GM12865 (cell line): ENCODE data around the gene ATP5PO.

Experiments used
- DNase-seq: peaks from one replicate; pipeline ENCODE4 v3.0.0; 2010; ENCODE audit warnings: low read depth
- H3K4me3 ChIP-seq: 2 replicates; pipeline ENCODE4 v1.5.1; 2011; ENCODE audit warnings: mild to moderate bottlenecking, low read depth, low read length, control low read depth
- TF ChIP-seq, protein P1 (sequence below): IDR thresholded peaks from 2 replicates; pipeline ENCODE4 v1.5.1; 2011; ENCODE audit warnings: low read length, control low read depth, low read depth, inconsistent platforms; ENCODE audit not compliant: insufficient read depth; ENCODE audit errors: missing control alignments

ATP5PO gene

DNA sequence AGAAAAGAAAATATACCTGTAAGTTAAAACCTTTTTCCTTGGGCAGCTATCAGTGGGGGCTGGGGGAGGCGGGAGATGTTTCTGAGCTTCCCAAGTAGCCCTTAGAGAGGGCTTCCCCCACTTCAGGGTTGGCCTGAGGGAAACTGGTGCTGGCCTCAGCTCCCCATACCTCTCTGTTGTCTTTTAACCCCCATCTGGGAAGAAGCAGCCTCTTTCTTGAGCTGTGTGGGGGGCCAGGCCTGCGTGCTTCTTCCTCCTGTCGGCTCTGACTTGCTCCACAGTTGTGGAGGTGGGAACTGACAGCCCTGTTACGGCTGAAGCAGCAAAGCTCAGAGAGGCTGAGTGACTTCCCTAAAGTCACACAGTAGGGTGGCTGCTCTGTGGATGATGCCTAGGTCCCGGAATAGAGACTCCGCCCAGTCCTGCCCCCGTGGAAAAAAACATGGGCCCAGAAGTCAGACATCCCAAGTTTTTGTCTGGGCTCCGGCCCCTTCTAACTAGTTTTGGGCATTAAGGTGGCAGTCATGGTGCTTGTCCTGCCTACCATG, 55.2 kb downstream of the ATP5PO start:
- TF ChIP-seq, protein P1, sequence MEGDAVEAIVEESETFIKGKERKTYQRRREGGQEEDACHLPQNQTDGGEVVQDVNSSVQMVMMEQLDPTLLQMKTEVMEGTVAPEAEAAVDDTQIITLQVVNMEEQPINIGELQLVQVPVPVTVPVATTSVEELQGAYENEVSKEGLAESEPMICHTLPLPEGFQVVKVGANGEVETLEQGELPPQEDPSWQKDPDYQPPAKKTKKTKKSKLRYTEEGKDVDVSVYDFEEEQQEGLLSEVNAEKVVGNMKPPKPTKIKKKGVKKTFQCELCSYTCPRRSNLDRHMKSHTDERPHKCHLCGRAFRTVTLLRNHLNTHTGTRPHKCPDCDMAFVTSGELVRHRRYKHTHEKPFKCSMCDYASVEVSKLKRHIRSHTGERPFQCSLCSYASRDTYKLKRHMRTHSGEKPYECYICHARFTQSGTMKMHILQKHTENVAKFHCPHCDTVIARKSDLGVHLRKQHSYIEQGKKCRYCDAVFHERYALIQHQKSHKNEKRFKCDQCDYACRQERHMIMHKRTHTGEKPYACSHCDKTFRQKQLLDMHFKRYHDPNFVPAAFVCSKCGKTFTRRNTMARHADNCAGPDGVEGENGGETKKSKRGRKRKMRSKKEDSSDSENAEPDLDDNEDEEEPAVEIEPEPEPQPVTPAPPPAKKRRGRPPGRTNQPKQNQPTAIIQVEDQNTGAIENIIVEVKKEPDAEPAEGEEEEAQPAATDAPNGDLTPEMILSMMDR = no peak
- DNase-seq = no peak
- H3K4me3 ChIP-seq = no peak overlapping the region

DNA sequence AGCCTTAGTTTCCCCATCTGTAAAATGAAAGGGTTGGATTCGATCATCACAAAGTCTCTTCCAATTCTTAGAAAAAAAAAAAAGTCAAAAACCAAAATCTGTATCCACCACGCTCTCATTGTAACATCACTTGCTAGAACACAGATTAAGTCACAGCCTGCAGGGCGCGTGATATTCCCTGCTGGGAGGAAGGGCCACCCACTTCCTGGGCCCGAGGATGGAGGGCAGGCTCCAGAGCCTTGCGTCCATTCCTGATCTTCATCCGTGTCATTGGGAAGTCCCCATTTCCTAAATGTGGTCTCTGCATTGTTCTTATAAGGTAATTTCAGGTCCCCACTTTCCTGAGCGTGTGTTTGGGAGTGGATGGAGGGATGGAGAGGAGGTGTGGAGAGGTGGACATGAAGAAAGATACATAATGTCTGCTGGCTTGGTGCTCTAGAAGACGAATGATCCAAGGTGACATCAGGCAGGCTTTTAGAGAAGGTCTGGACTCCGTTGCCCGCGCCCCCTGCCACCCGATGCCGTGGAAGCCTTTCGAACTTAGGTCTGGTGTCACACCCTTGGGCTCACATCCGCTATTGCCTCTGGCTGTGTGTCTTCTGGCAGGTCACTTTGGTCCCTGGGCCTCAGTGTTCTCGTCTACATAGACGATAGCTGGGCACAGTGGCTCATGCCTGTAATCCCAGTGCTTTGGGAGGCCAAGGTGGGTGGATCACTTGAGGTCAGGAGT, 56.1 kb downstream of the ATP5PO start:
- no peak for DNase-seq
- H3K4me3 ChIP-seq = no peak overlapping the region
- TF ChIP-seq, protein P1 = no peak

DNA sequence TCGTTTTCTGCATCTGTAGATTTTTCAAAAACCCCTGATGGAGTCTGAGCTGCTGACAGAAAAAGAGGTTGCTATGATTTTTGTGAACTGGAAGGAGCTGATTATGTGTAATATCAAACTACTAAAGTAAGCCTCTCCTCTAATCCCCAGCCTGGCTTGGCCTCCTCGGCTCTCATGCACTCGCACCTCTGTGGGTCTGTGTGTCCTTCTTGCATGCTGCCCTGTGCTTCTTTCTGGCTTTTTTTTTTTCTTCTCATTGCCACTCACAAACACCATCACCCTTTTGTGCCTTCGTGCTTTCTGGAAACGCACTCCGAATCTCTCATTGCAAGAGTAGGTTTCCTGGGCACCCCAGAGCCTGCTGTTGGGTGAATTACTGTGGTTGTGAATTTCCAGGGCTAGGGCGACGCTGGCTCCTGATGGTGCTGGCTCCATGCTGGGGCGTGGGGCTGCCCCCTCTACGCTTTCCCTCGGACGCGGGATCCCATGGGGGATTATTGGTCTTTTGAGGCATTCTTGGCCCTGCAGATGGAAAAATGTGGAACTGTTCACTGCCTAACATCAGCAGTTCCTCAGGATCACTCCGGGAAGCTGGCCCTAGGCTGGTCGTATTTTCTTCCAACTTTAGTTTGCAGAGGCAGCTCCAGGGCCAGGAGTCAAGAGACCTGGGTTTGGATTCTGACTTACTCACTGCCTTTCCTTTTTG, 56.8 kb downstream of the ATP5PO start:
- no peak overlapping the region for H3K4me3 ChIP-seq
- DNase-seq = no peak
- TF ChIP-seq, protein P1 = no peak

DNA sequence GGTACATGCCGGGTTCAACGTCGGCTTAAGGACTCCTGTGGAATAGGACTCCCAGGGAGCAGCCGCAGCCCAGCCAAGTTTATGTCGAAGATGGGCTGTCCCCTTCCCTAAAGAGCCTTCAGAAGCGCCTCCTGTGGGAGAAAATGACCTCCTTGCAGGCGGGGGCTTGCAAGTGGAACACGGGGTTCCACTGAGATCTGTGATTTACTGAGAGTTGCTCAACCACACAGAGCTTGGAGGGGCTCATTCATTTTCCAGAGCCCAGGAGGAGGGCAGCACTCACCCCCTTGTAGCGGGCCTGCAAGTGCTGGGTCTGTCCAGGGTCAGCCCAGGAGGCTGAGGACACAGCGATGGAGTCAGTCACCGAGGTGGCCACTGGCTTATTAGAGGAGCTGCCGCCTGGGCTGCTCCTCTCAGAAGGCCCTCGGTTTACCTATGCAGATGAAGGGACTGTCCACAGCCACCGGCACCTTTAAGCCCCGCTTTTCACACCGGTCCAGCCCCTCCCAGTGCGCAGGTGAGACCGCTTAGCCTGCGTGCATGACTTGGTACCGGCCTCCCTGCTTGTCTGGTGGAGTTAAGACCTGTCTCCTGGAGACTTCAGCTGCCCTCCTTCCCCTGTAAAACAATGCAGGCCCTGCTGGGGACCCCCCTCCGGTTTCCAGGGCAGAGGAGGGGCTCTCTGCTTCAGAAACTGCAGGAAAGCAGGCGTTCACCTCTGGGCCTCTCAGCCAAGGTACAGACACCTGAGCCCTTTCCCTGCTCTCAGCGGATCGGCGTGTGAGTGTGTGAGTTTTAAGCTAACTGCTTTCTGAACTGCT, 57.5 kb downstream of the ATP5PO start:
- no peak overlapping the region for H3K4me3 ChIP-seq
- DNase-seq = no peak
- TF ChIP-seq, protein P1 = no peak

DNA sequence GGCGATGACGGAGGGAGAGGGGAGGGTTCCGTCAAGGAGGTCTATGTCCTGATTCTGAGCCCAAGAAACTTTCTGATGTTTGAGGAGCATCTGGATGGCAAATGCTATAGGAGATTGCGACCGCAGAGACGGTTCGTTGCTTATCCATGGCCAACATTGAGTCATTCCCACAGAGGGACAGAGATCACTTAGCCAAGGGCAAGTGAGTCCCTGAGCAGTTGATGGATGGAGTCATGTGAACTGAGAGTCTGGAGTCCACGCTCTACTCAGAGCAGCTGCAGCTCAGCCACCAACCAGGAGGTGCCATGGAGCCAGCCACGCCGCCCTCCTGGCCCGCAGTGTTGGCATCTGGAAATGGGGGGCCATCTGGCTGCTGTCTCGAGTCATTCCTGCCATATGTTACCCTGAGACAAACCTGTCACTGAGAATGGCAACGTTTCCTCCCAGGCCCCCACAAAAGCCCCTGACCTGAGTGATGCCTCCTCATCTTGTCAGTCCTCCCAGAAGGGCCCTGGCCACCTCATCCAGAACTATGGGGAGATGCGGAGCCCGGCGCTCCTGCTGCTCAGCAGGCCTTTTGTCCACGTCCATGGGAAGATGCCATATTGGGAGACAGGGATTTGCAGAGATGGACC, 58.6 kb downstream of the ATP5PO start:
- DNase-seq = no peak
- no peak overlapping the region for H3K4me3 ChIP-seq
- TF ChIP-seq, protein P1 = no peak

DNA sequence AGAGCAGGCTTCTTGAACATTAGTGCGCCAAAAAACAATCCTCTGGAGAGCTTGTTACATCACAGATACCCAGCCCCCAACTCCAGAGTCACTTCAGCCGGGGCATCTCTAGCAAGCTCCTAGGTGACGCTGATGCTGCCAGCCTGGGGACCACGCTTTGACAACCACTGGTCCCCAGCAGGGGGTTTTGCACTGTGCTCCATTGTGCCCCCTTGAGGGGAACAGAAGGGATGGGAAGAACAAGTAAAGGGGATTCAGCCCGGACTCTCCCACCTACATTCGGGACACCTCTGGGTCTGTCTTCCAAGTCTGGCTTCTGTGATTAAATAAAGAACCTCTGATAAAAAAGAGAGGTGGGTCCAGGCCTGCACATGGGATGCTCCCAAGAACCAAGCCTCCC, 60.4 kb downstream of the ATP5PO start:
- peak; percentile 35 for DNase-seq
- TF ChIP-seq, protein P1 = peak; percentile 35
- H3K4me3 ChIP-seq = no peak overlapping the region
